Neutrophil (primary cell): Measurements from ENCODE around the gene NEDD4L.

ENCODE experiments used
- H3K27ac ChIP-seq: fragments of 200-600 bp; sonication (generic); 2 replicates; pipeline ENCODE4 v1.5.1; 2016; ENCODE audit warnings: mild to moderate bottlenecking, moderate library complexity
- H3K27me3 ChIP-seq: fragments of 200-600 bp; sonication (generic); 2 replicates; pipeline ENCODE4 v1.6.0; 2016; ENCODE audit warnings: mild to moderate bottlenecking
- H3K36me3 ChIP-seq: fragments of 200-600 bp; sonication (generic); 2 replicates; pipeline ENCODE4 v1.5.1; 2017
- H3K4me1 ChIP-seq, 2 experiments: fragments of 200-600 bp in 1 of 2; sonication (generic) in 1 of 2; 1 replicate in 1 of 2; 2 replicates in 1 of 2; pipeline versions ENCODE4 v1.5.1 to v1.6.1; 2013 to 2016; ENCODE audit warnings: low read depth in 1 of 2, low read length in 1 of 2, mild to moderate bottlenecking in 1 of 2, moderate library complexity in 1 of 2; ENCODE audit not compliant: control insufficient read depth in 1 of 2, insufficient read depth in 1 of 2
- H3K4me3 ChIP-seq, 2 experiments: fragments of 200-600 bp in 1 of 2; sonication (generic) in 1 of 2; 1 replicate in 1 of 2; 2 replicates in 1 of 2; pipeline ENCODE4 v1.5.1; 2013 to 2016; ENCODE audit warnings: low read depth in 1 of 2, low read length in 1 of 2, mild to moderate bottlenecking in 1 of 2, moderate library complexity in 1 of 2
- H3K9me3 ChIP-seq: fragments of 200-600 bp; sonication (generic); 2 replicates; pipeline ENCODE4 v1.5.1; 2016
- TF ChIP-seq, protein P1 (sequence below): fragments of 200-600 bp; sonication (generic); IDR thresholded peaks from 2 replicates; pipeline ENCODE4 v1.5.1; 2016; ENCODE audit warnings: antibody characterized with exemption

The NEDD4L gene

GRCh38 chr18:58338961-58339592 lies 295.1 kb downstream of the NEDD4L start:
- TF ChIP-seq, protein P1, sequence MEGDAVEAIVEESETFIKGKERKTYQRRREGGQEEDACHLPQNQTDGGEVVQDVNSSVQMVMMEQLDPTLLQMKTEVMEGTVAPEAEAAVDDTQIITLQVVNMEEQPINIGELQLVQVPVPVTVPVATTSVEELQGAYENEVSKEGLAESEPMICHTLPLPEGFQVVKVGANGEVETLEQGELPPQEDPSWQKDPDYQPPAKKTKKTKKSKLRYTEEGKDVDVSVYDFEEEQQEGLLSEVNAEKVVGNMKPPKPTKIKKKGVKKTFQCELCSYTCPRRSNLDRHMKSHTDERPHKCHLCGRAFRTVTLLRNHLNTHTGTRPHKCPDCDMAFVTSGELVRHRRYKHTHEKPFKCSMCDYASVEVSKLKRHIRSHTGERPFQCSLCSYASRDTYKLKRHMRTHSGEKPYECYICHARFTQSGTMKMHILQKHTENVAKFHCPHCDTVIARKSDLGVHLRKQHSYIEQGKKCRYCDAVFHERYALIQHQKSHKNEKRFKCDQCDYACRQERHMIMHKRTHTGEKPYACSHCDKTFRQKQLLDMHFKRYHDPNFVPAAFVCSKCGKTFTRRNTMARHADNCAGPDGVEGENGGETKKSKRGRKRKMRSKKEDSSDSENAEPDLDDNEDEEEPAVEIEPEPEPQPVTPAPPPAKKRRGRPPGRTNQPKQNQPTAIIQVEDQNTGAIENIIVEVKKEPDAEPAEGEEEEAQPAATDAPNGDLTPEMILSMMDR = no peak
- Histone ChIP-seq H3K27ac (no peak overlapping the region), H3K4me1 (no peaks in the 10 kb centered on the region), H3K36me3 (no peaks in the 10 kb centered on the region), H3K9me3 (no peaks in the 10 kb centered on the region), H3K4me3 (no peak overlapping the region), H3K27me3 (no peaks in the 10 kb centered on the region)

- no peaks in the 10 kb centered on the region for H3K36me3 ChIP-seq
- no peaks in the 10 kb centered on the region for H3K27me3 ChIP-seq
- no peaks in the 10 kb centered on the region for H3K4me1 ChIP-seq
- no peaks in the 10 kb centered on the region for H3K9me3 ChIP-seq
- TF ChIP-seq, protein P1 = no peak
- no peak overlapping the region for H3K4me3 ChIP-seq
- H3K27ac ChIP-seq = no peak overlapping the region
Measured at GRCh38 chr18:58339890-58340289, 295.9 kb downstream of the NEDD4L start.

GRCh38 chr18:58341916-58342315 lies 297.9 kb downstream of the NEDD4L start:
- H3K4me3 ChIP-seq = no peak overlapping the region

DNA sequence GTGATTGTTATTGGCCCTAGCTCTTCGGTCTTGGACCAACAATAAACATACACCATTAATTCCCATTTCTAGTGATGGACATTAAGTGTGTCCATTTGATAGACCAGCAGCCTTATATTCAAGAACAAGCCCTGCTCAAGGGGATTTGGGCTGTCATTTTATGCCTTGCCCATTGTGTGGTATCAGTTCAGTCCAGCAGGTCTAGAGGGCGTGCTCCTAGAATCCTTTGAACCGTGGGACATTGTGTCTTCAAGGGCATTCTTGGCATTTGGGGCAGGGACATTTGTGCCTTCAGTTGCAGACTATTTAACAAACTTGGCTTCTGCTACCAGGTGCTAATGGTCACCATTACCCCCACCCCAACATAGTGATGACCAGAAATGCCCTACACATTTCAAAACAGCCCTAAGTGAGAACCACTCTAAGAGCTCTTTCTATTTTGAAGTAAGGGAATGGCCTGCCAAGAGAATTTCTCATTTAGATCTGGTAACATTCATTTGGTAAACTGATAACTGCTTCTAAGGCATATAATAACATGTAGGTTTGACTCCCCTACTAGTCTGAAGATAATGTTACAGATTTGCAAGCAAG lies 300.1 kb downstream of the NEDD4L start:
- H3K9me3 ChIP-seq = no peaks in the 10 kb centered on the region
- H3K27me3 ChIP-seq = no peaks in the 10 kb centered on the region
- H3K36me3 ChIP-seq = no peaks in the 10 kb centered on the region
- TF ChIP-seq, protein P1 = no peak
- H3K4me3 ChIP-seq = no peak overlapping the region
- no peaks in the 10 kb centered on the region for H3K4me1 ChIP-seq
- no peak overlapping the region for H3K27ac ChIP-seq

More at GRCh38 chr18:58341916-58342315, 297.9 kb downstream of the NEDD4L start:
- Histone ChIP-seq H3K9me3 (no peaks in the 10 kb centered on the region), H3K36me3 (no peaks in the 10 kb centered on the region), H3K4me1 (no peaks in the 10 kb centered on the region), H3K27me3 (no peaks in the 10 kb centered on the region), H3K27ac (no peak overlapping the region)
- TF ChIP-seq, protein P1 = no peak

DNA sequence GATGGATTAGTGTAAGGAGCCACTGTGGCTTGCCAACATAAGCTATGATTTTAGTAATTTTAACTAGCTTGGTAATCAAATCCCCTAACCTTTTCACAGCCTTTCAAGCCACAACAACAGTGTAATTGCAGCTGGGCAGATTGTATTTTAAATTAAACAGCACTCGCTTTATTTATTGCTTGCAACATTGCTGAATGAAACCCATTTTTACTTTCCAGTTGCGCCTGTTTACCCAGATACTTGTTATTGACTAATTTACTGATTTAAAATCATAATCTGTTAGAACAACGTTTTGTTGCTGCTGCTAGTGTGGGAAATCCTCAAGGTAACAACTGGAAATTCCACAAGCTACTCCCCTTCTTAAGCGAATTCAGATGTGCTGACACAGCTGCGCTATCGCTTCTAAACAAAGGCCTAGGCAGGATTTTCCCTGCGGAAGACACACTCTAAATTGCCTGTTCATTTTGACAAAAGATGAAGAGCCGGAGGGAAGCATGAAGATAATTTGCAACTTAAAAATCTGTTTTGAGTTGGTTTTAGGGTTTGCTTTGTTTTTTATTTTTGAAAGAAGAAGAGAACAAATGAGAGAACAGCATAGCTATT lies 300.9 kb downstream of the NEDD4L start:
- Histone ChIP-seq H3K4me3 (no peak overlapping the region), H3K36me3 (no peaks in the 10 kb centered on the region), H3K4me1 (no peaks in the 10 kb centered on the region), H3K9me3 (no peaks in the 10 kb centered on the region), H3K27ac (no peak overlapping the region), H3K27me3 (no peaks in the 10 kb centered on the region)
- TF ChIP-seq, protein P1 = no peak
